GM12875 (cell line): Measurements from ENCODE around the gene CNOT2.

Experiments
- H3K4me3 ChIP-seq: one replicate; pipeline ENCODE4 v1.5.1; 2011; ENCODE audit warnings: low read depth, low read length, control low read depth
- CTCF ChIP-seq: IDR thresholded peaks from 2 replicates; pipeline ENCODE4 v1.5.1; 2011; ENCODE audit warnings: low read depth, mild to moderate bottlenecking, control low read depth, inconsistent platforms, low read length, moderate library complexity, borderline replicate concordance; ENCODE audit not compliant: insufficient read depth

Gene CNOT2

GRCh38 chr12:70314145-70314544 lies 70.9 kb downstream of the CNOT2 start:
- no peak for TF ChIP-seq CTCF
- H3K4me3 ChIP-seq: no peak overlapping the region

GRCh38 chr12:70317781-70318180 lies 74.5 kb downstream of the CNOT2 start:
- no peak for TF ChIP-seq CTCF
- no peak overlapping the region for H3K4me3 ChIP-seq

- no peak for TF ChIP-seq CTCF
- no peak overlapping the region for H3K4me3 ChIP-seq
Observed at GRCh38 chr12:70319605-70320004, 76.4 kb downstream of the CNOT2 start.

- H3K4me3 ChIP-seq: no peak overlapping the region
- no peak for TF ChIP-seq CTCF
Observed at GRCh38 chr12:70321191-70321590, 78.0 kb downstream of the CNOT2 start.

GRCh38 chr12:70327541-70327940 lies 84.3 kb downstream of the CNOT2 start:
- no peak overlapping the region for H3K4me3 ChIP-seq
- no peak for TF ChIP-seq CTCF

GRCh38 chr12:70329728-70330127 lies 86.5 kb downstream of the CNOT2 start:
- TF ChIP-seq CTCF: no peak
- no peak overlapping the region for H3K4me3 ChIP-seq

- no peak for TF ChIP-seq CTCF
- no peak overlapping the region for H3K4me3 ChIP-seq
Observed at GRCh38 chr12:70330158-70330557, 86.9 kb downstream of the CNOT2 start.
